GM23248 (cell line): Measurements from ENCODE around the gene TRHDE. TPM values are rescaled to one million over a fixed set of nuclear protein-coding genes. Genes with fewer than 3 reads are reported as not detected.

Experiments
- DNase-seq: peaks from one replicate; pipeline ENCODE4 v3.0.0-alpha.2; 2015
- H2AFZ ChIP-seq: fragments of 200-600 bp; sonication (generic); 2 replicates; pipeline ENCODE4 v1.6.1; 2016; ENCODE audit warnings: antibody characterized with exemption
- H3F3A ChIP-seq: fragments of 200-600 bp; sonication (generic); 2 replicates; pipeline ENCODE4 v1.6.1; 2016; ENCODE audit warnings: mild to moderate bottlenecking, antibody characterized with exemption, mixed run types; ENCODE audit not compliant: insufficient read depth
- H3K27ac ChIP-seq: fragments of 200-600 bp; sonication (generic); 2 replicates; pipeline ENCODE4 v1.5.1; 2016; ENCODE audit warnings: mild to moderate bottlenecking
- H3K27me3 ChIP-seq: fragments of 200-600 bp; sonication (generic); replicated peaks from 2 replicates; pipeline ENCODE4 v1.6.1; 2016; ENCODE audit warnings: mild to moderate bottlenecking; ENCODE audit not compliant: insufficient read depth
- H3K36me3 ChIP-seq: fragments of 200-600 bp; sonication (generic); 2 replicates; pipeline ENCODE4 v1.6.1; 2016; ENCODE audit warnings: low read depth, mild to moderate bottlenecking
- H3K4me1 ChIP-seq: fragments of 200-600 bp; sonication (generic); 2 replicates; pipeline ENCODE4 v1.6.1; 2016; ENCODE audit warnings: mild to moderate bottlenecking; ENCODE audit not compliant: insufficient read depth
- H3K4me2 ChIP-seq: fragments of 200-600 bp; sonication (generic); one replicate; pipeline ENCODE4 v1.6.1; 2016; ENCODE audit warnings: mild to moderate bottlenecking; ENCODE audit not compliant: unreplicated experiment
- H3K4me3 ChIP-seq: fragments of 200-600 bp; sonication (generic); 2 replicates; pipeline ENCODE4 v1.5.1; 2016; ENCODE audit warnings: mild to moderate bottlenecking
- H3K79me2 ChIP-seq: fragments of 200-600 bp; sonication (generic); 2 replicates; pipeline ENCODE4 v1.6.1; 2016; ENCODE audit warnings: mild to moderate bottlenecking; ENCODE audit not compliant: insufficient read depth
- H3K9ac ChIP-seq: fragments of 200-600 bp; sonication (generic); 2 replicates; pipeline ENCODE4 v1.6.1; 2016; ENCODE audit warnings: mild to moderate bottlenecking
- H3K9me2 ChIP-seq: fragments of 200-600 bp; sonication (generic); 2 replicates; pipeline ENCODE4 v1.6.1; 2016; ENCODE audit warnings: mixed run types, mild to moderate bottlenecking, moderate library complexity; ENCODE audit not compliant: insufficient read depth
- H3K9me3 ChIP-seq: fragments of 200-600 bp; sonication (generic); one replicate; pipeline ENCODE4 v1.6.1; 2017; ENCODE audit warnings: low read depth
- H4K20me1 ChIP-seq: fragments of 200-600 bp; sonication (generic); 2 replicates; pipeline ENCODE4 v1.6.0; 2016; ENCODE audit not compliant: insufficient read depth
- EZH2 ChIP-seq: fragments of 200-600 bp; sonication (generic); IDR thresholded peaks from 2 replicates; pipeline ENCODE4 v1.6.1; 2018; ENCODE audit warnings: antibody characterized with exemption, mild to moderate bottlenecking; ENCODE audit not compliant: insufficient read depth, poor library complexity, severe bottlenecking
- EZH2phosphoT487 ChIP-seq: fragments of 200-600 bp; sonication (generic); IDR thresholded peaks from 2 replicates; pipeline ENCODE4 v1.6.1; 2018; ENCODE audit warnings: antibody characterized with exemption, moderate library complexity, mild to moderate bottlenecking, low read depth; ENCODE audit not compliant: insufficient read depth
- WGBS, 2 experiments: methylation state at CpG; one replicate each; pipeline ENCODE4 v1.1.6; 2015 to 2017; ENCODE audit warnings: low lambda C conversion rate in 2 of 2, low coverage in 1 of 2; ENCODE audit errors: missing lambda C conversion rate in 2 of 2; 5-methylcytosine and 5-hydroxymethylcytosine counted together
- in situ Hi-C: fragments of 300-500 bp; cut with MboI; formaldehyde crosslinking; loops from 2 replicates; pipeline ENCODE4 v1.15.0; 2020
- polyA plus RNA-seq: library from polyadenylated mRNA; unstranded; fragments of >200 nt; fragmentation: Nextera tagmentation; extraction: Ambion mirVana; gene quantifications from 2 replicates; pipeline ENCODE4 v1.2.1, GENCODE V29; 2016
- total RNA-seq: library from RNA; depleted of rRNA; stranded (reverse); fragments of >200 nt; shearing (Covaris generic); gene quantifications from 2 replicates; pipeline ENCODE4 v1.2.3, GENCODE V29; 2014

Gene TRHDE
- total and polyA plus RNA-seq, 2 experiments from 2014 or later: 1.4 to 2.8 TPM

- no peak for DNase-seq
- no peaks in the 10 kb centered on the region for H3K4me1 ChIP-seq
- H3F3A ChIP-seq: no peaks in the 10 kb centered on the region
- H3K79me2 ChIP-seq: no peaks in the 10 kb centered on the region
- H3K4me3 ChIP-seq: no peak overlapping the region
- no peaks in the 10 kb centered on the region for H3K36me3 ChIP-seq
- H2AFZ ChIP-seq: no peak overlapping the region
- 19 to 30% methylated on average over 3 of the region's 3 CpGs for WGBS, 2 experiments
- no peaks in the 10 kb centered on the region for H3K9me3 ChIP-seq
- H3K27me3 ChIP-seq: no peaks in the 10 kb centered on the region
- no peaks in the 10 kb centered on the region for H4K20me1 ChIP-seq
- H3K9ac ChIP-seq: no peak overlapping the region
- H3K27ac ChIP-seq: no peak overlapping the region
- no peak overlapping the region for H3K4me2 ChIP-seq
- TF ChIP-seq EZH2phosphoT487 (no peak), EZH2 (no peak)
- no peaks in the 10 kb centered on the region; the same call in 1 of the 2 replicates for H3K9me2 ChIP-seq
- in situ Hi-C loops: no loop called here
These were observed 200.2 kb downstream of the TRHDE start for GRCh38 chr12:72472350-72472749.

DNA sequence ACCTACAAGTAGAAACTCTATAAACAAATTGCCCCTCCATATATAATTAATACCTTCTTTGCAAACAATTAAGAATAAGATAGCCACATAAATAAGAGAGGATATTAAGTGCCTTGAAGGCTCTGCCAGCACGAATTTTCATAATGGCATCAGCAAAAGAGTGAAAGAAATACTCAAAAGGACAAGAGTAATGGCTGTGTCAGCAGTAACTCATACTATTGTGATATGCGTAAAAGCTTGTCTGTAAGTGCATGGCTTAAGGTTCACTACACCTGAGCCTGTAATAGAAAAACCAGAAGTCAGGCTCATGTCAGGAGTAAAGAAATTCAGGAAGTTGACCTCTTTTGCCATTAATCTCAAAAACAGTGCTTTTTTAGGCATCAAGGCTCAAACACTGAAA, 204.1 kb downstream of the TRHDE start:
- H3K9me3 ChIP-seq: no peaks in the 10 kb centered on the region
- no peak overlapping the region for H3K27ac ChIP-seq
- H2AFZ ChIP-seq: no peak overlapping the region
- no peaks in the 10 kb centered on the region; the same call in 1 of the 2 replicates for H3K9me2 ChIP-seq
- H3K4me3 ChIP-seq: no peak overlapping the region
- no peaks in the 10 kb centered on the region for H4K20me1 ChIP-seq
- no peak for DNase-seq
- H3K4me2 ChIP-seq: no peak overlapping the region
- H3F3A ChIP-seq: no peaks in the 10 kb centered on the region
- no peak overlapping the region for H3K9ac ChIP-seq
- TF ChIP-seq EZH2: no peak
- no peak for TF ChIP-seq EZH2phosphoT487
- H3K79me2 ChIP-seq: no peaks in the 10 kb centered on the region
- no peaks in the 10 kb centered on the region for H3K4me1 ChIP-seq
- no peaks in the 10 kb centered on the region for H3K27me3 ChIP-seq
- in situ Hi-C loops: no loop called here
- 20 to 32% methylated on average over 2 of the region's 2 CpGs for WGBS, 2 experiments
- H3K36me3 ChIP-seq: no peaks in the 10 kb centered on the region

- no peak overlapping the region for H3K4me2 ChIP-seq
- in situ Hi-C loops: no loop called here
- no peak overlapping the region for H3K4me3 ChIP-seq
- H3K79me2 ChIP-seq: no peaks in the 10 kb centered on the region
- H3K27ac ChIP-seq: no peak overlapping the region
- no peak for TF ChIP-seq EZH2phosphoT487
- TF ChIP-seq EZH2: no peak
- H3K9ac ChIP-seq: no peak overlapping the region
- no peak overlapping the region for H2AFZ ChIP-seq
- DNase-seq: no peak
- H4K20me1 ChIP-seq: no peaks in the 10 kb centered on the region
- no peaks in the 10 kb centered on the region for H3K9me3 ChIP-seq
- 16 to 23% methylated on average over 4 of the region's 4 CpGs for whole genome bisulfite sequencing, 2 experiments
- H3K36me3 ChIP-seq: no peaks in the 10 kb centered on the region
- no peaks in the 10 kb centered on the region for H3F3A ChIP-seq
- H3K9me2 ChIP-seq: no peaks in the 10 kb centered on the region
- H3K27me3 ChIP-seq: no peaks in the 10 kb centered on the region
- no peaks in the 10 kb centered on the region for H3K4me1 ChIP-seq
These were observed 213.0 kb downstream of the TRHDE start for GRCh38 chr12:72485017-72485701.

GRCh38 chr12:72491426-72491825, 219.3 kb downstream of the TRHDE start:
- peak; percentile 12 for DNase-seq
- H2AFZ ChIP-seq: no peak overlapping the region
- H3F3A ChIP-seq: no peaks in the 10 kb centered on the region
- no peak overlapping the region for H3K27ac ChIP-seq
- H3K79me2 ChIP-seq: no peaks in the 10 kb centered on the region
- TF ChIP-seq EZH2: no peak
- no peaks in the 10 kb centered on the region for H3K4me1 ChIP-seq
- no peaks in the 10 kb centered on the region for H3K27me3 ChIP-seq
- no peaks in the 10 kb centered on the region for H3K36me3 ChIP-seq
- in situ Hi-C loops: no loop called here
- H3K4me2 ChIP-seq: no peak overlapping the region
- no peaks in the 10 kb centered on the region for H3K9me2 ChIP-seq
- no peak overlapping the region for H3K4me3 ChIP-seq
- no peaks in the 10 kb centered on the region for H4K20me1 ChIP-seq
- no peaks in the 10 kb centered on the region for H3K9me3 ChIP-seq
- no peak overlapping the region for H3K9ac ChIP-seq
- WGBS, 2 experiments: 25 to 27% methylated on average over 4 of the region's 4 CpGs
